NOMO-1 treated with dmso at 0.1 percent for 144 hours (cell line): ENCODE results near the gene KLF5.
"Not testable (repeated sequence)": the region's sequence is repeated elsewhere in the genome, so short reads cannot be mapped to it uniquely, and the experiment has no call there.

ENCODE experiments used
- DNase-seq: peaks from one replicate; lab custom pipeline; 2025; ENCODE audit not compliant: unreplicated experiment; lab: John Stamatoyannopoulos, UW

Gene KLF5

GRCh38 chr13:73058736-73059459 lies at the start of gene KLF5:
KLF5 (plus strand) TSS chr13:73059005; CDS start chr13:73059328, 323 bp downstream.
- DNase-seq: peak; percentile 83

DNA sequence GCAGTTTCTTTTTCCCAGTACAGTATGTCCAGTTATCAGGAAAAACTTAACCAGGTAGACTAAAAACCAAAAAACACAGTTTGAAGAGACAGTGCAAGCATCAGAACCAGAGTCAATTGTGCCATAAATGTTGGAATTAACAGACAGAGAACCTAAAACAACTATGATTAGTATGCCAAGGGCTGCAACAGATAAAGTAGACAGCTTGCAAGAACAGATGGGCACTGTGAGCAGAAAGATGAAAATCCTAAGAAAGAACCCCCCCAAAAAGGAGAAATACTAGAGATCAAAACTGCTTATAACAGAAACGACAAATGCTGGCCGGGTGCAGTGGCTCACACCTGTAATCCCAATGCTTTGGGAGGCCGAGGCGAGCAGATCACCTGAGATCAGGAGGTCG lies 47.1 kb upstream of the KLF5 start:
- DNase-seq: no peak

GRCh38 chr13:73015805-73016204 lies 43.0 kb upstream of the KLF5 start:
- no peak for DNase-seq

DNA sequence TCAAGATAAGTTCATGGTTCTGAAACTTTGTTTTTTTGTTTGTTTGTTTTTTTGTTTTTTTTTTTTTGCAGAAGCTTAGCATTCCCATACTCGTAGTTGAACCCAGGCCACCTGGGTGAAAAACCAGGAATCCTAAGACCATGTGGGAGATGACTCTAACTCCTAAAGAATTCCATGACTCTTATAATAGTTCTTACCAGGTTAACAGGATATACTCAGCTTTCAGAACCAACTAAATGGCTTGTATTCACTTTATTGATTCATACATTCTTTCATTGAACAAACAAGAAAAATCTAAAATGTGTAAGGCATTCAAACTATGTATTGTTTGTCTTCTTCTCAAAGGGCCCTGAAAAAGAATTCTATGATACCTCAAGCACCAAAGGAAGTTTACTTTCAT lies 40.5 kb upstream of the KLF5 start:
- no peak for DNase-seq

GRCh38 chr13:73025217-73026012 lies 33.4 kb upstream of the KLF5 start:
- DNase-seq: no peak

GRCh38 chr13:73034901-73035300 lies 23.9 kb upstream of the KLF5 start:
- DNase-seq: no peak

- DNase-seq: no peak
These were observed 23.1 kb upstream of the KLF5 start for GRCh38 chr13:73035660-73036059.

GRCh38 chr13:73036566-73036965 lies 22.2 kb upstream of the KLF5 start:
- DNase-seq: no peak

- no peak for DNase-seq
These were observed 20.7 kb upstream of the KLF5 start for GRCh38 chr13:73038064-73038463.

DNA sequence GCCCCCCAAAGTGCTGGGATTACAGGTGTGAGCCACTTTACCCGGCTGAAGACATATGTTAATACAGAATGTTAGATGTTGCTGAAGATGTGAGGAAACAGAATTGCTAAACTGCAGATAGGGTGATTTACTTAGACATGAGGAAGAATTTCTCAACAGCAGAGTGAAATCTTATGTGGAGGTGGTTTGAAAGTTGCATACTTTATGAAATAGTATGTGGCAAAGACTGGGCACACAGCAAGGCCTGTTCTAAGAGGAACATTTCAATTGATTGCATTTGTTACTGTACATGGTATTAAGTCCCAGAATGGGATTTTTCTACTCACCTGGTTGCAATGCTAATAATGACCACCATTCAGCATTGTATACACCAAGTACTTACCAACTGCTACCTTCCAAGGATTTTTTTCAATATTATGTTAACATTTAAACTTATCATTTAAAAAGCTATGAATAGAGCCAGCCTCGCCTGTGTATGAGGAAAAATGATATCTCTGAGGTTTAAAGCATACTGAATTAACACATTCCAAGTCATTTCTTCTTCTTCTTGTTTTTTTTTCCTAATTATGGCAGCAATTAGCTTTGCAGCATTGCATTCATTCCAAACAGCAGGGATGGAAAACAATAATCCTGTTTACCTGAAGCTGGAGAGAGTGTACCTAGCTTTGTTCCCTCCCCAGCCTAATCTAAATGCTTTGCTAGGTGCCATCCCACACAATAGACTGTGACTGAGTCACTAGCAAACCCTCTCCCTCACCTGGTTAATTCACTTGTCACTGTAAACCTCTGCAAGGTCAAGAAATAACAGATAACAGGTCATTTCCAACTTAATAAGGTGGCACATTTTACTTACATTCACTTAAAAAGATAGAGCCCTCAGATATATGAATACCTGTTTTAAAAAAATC lies 19.4 kb upstream of the KLF5 start:
- peak; percentile 9 for DNase-seq

DNA sequence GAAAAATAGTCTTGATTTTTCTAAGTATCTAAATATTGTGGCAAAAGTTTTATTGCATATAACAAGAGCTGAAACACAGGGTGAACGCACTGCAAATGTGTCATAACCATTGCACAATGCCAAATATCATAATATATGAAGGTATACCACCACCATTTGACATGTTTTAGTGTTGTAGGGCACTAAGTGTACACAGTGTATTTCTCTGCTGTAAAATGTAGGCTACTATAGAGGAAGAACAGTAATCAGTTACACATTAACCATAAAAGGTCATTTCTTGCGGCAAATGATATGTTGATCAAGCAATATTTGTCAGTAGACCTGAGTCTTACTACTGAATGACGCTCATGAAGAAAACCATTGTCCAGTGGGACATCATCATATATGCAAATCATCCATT lies 18.3 kb upstream of the KLF5 start:
- no peak for DNase-seq

DNA sequence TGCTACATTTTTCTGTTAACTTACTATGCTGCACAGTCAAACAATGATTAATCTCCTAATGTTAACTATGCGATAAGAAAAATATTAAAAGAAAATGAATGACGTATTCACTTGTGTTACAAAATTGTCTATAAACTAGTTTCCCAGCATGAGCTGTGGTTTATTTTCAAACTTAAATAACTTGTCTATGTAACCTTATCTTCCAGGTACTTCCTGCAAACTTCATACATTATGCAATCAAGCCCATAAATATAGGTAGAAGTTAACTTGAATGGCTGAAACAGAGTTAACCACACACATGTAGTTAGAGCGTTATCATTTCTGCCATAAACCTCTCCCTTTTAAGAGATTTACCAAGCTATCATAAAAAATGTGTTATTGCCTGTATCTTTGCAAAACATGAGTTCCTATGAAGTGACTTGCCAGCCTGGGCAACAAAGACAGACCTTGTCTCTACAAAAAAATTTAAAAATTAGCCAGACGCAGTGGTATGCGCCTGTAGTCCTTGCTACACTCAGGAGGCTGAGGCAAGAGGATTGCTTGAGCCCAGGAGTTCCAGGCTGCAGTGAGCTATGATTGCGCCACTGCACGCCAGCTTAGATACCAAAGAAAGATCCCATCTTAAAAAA lies 17.7 kb upstream of the KLF5 start:
- DNase-seq: no peak

- no peak for DNase-seq
These were observed 13.8 kb upstream of the KLF5 start for GRCh38 chr13:73045031-73045430.

- not testable (repeated sequence) for DNase-seq
These were observed 10.2 kb upstream of the KLF5 start for GRCh38 chr13:73048615-73049014.

DNA sequence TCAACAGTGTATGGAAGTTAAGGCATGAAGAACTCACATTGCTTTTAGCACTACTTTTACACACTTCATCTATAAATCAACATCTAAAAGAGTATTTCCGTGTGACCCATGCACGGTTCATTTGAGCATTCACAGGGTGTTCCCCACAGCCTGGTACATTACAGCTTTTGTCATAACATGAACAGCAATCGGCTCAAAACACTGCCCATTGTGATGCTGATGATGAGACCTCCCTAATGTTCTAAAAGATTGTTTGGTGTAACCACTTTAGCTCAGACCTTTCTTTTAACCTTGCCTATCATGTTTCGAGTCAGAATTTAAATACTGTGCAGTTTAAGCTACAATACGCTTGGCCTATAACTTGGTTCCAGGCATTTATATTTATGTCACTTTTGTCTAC lies 4.1 kb upstream of the KLF5 start:
- no peak for DNase-seq

DNA sequence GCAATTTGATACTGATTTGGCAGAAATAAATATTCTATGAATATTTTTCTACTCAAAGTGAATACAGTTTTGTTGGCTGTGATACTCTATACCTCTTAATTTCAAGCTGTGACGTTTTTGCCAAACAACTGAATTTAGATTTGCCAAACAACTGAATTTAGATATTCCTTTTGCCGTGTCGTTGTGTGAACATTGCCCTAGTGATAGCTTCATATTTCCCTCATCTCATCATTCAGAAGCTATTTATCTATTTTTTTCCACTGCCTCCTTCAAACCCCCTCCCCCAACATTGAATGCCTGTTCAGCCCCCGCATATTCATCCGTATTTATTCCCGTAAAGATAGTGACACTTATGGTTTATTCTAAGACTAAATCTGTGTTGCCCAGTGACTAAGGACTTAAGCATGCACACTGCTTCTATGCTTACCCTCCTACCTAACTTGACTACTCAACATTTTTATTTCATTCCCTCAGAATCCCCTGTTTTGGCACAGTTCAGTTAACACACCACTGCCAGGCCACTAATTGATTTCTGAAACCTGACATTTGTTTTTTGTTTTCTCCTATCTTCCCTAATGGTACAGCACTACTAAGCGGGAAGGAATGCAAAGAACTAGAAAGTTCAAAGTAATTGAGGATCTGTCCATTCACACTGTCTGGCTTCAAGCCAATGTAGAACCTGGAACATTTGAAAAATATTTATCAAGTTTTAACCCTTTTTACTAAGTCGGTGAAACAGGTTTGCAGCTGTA lies 2.8 kb upstream of the KLF5 start:
- DNase-seq: no peak

- DNase-seq: no peak
These were observed 2.2 kb upstream of the KLF5 start for GRCh38 chr13:73056565-73056962.

- no peak for DNase-seq
These were observed 1.3 kb upstream of the KLF5 start for GRCh38 chr13:73057284-73058063.

- no peak for DNase-seq
These were observed 816 bp upstream of the KLF5 start for GRCh38 chr13:73058064-73058313.

DNA sequence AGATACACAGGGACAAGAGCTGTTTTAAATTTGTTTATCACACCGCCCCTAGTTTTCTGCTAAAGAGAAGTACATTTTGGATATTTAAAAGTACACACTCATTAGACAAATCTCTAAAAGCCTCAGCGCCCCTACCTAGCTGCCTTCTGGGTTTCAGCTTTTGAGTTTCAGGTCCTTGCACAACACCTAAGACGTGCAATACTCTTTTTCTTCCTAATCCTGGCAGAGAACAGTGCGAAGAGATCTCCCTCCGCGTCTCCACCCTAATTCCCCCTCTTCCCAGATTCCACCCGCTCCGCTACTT lies 421 bp upstream of the KLF5 start:
- DNase-seq: no peak
